Neural cell (in vitro differentiated cells): ENCODE results near the gene ACO2. TPM values are rescaled to one million over a fixed set of nuclear protein-coding genes. Genes with fewer than 3 reads are reported as not detected.

Experiments used
- H2AFZ ChIP-seq: fragments of 200-600, 300-800 bp; sonication (generic), shearing (Covaris generic); 2 replicates; pipeline ENCODE4 v1.6.0; 2014; ENCODE audit warnings: low read depth, mild to moderate bottlenecking, antibody characterized with exemption, low read length, moderate library complexity
- H3F3A ChIP-seq: fragments of 200-600 bp; shearing (Covaris generic); 2 replicates; pipeline ENCODE4 v1.6.1; 2016; ENCODE audit warnings: mild to moderate bottlenecking, moderate library complexity, mixed read lengths, antibody characterized with exemption, low read length; ENCODE audit not compliant: insufficient read depth, poor library complexity, severe bottlenecking
- H3K27ac ChIP-seq: fragments of 200-600, 300-800 bp; sonication (generic), shearing (Covaris generic); 2 replicates; pipeline ENCODE4 v1.5.1; 2014; ENCODE audit warnings: mild to moderate bottlenecking, low read length, moderate library complexity
- H3K27me3 ChIP-seq: fragments of 300-800, 200-600 bp; sonication (generic), shearing (Covaris generic); 2 replicates; pipeline ENCODE4 v1.6.0; 2014; ENCODE audit warnings: mild to moderate bottlenecking, low read depth, low read length, moderate library complexity; ENCODE audit not compliant: insufficient read depth
- H3K36me3 ChIP-seq: fragments of 300-800, 200-600 bp; sonication (generic), shearing (Covaris generic); 2 replicates; pipeline ENCODE4 v1.5.1; 2014; ENCODE audit warnings: mild to moderate bottlenecking, antibody characterized with exemption, low read length, moderate library complexity; ENCODE audit not compliant: insufficient read depth
- H3K4me2 ChIP-seq: fragments of 300-800, 200-600 bp; sonication (generic), shearing (Covaris generic); 2 replicates; pipeline ENCODE4 v1.6.0; 2014; ENCODE audit warnings: mild to moderate bottlenecking, low read length
- H3K4me3 ChIP-seq: fragments of 300-800, 200-600 bp; sonication (generic), shearing (Covaris generic); 2 replicates; pipeline ENCODE4 v1.5.1; 2014; ENCODE audit warnings: mild to moderate bottlenecking, low read length, moderate library complexity
- H3K79me2 ChIP-seq: fragments of 200-600 bp; shearing (Covaris generic); replicated peaks from 2 replicates; pipeline ENCODE4 v1.6.0; 2014; ENCODE audit warnings: mild to moderate bottlenecking, low read length, moderate library complexity; ENCODE audit not compliant: insufficient read depth
- H3K9ac ChIP-seq: fragments of 300-800, 200-600 bp; sonication (generic), shearing (Covaris generic); 2 replicates; pipeline ENCODE4 v1.6.1; 2016; ENCODE audit warnings: mild to moderate bottlenecking, low read length, mixed read lengths
- H3K9me2 ChIP-seq: fragments of 200-600 bp; shearing (Covaris generic); 2 replicates; pipeline ENCODE4 v1.6.1; 2016; ENCODE audit warnings: mild to moderate bottlenecking, low read length, mixed read lengths; ENCODE audit not compliant: insufficient read depth
- H3K9me3 ChIP-seq: fragments of 200-600, 300-800 bp; sonication (generic), shearing (Covaris generic); 2 replicates; pipeline ENCODE4 v1.6.1; 2016; ENCODE audit warnings: mild to moderate bottlenecking, mixed run types, low read length, moderate library complexity, mixed read lengths
- H4K20me1 ChIP-seq: fragments of 200-600 bp; shearing (Covaris generic); 2 replicates; pipeline ENCODE4 v1.6.1; 2016; ENCODE audit warnings: mild to moderate bottlenecking, mixed run types; ENCODE audit not compliant: insufficient read depth
- EP300 ChIP-seq: fragments of 450-650 bp; conservative IDR thresholded peaks from 2 replicates; pipeline ENCODE4 v1.6.1; 2014; ENCODE audit warnings: antibody characterized with exemption, mild to moderate bottlenecking, moderate library complexity; ENCODE audit not compliant: poor library complexity, severe bottlenecking
- EZH2 ChIP-seq: fragments of 200-600, 300-800 bp; shearing (Covaris generic), sonication (generic); IDR thresholded peaks from 2 replicates; pipeline ENCODE4 v1.6.1; 2014; ENCODE audit warnings: antibody characterized with exemption, low read length, borderline replicate concordance, mild to moderate bottlenecking; ENCODE audit not compliant: insufficient read depth, poor library complexity, severe bottlenecking
- MXI1 ChIP-seq: fragments of 450-650 bp; conservative IDR thresholded peaks from 2 replicates; pipeline ENCODE4 v1.6.1; 2014; ENCODE audit warnings: antibody characterized with exemption, mild to moderate bottlenecking; ENCODE audit not compliant: poor library complexity, severe bottlenecking
- POLR2AphosphoS5 ChIP-seq: IDR thresholded peaks from 2 replicates; pipeline ENCODE4 v1.6.1; 2012
- RAD21 ChIP-seq: fragments of 450-650 bp; conservative IDR thresholded peaks from 2 replicates; pipeline ENCODE4 v1.6.1; 2014; ENCODE audit warnings: antibody characterized with exemption, mild to moderate bottlenecking, moderate library complexity
- REST ChIP-seq: IDR thresholded peaks from 2 replicates; pipeline ENCODE4 v1.6.1; 2012; ENCODE audit warnings: borderline replicate concordance
- SMC3 ChIP-seq: fragments of 450-650 bp; conservative IDR thresholded peaks from 2 replicates; pipeline ENCODE4 v1.6.1; 2014; ENCODE audit warnings: antibody characterized with exemption, mild to moderate bottlenecking, moderate library complexity; ENCODE audit not compliant: poor library complexity
- TAF1 ChIP-seq: IDR thresholded peaks from 2 replicates; pipeline ENCODE4 v1.6.1; 2012; ENCODE audit warnings: low read depth
- polyA plus RNA-seq: library from polyadenylated mRNA; depleted of rRNA; stranded (reverse); fragments of >200 nt; gene quantifications from 2 replicates; pipeline ENCODE4 v1.2.3, GENCODE V29; 2014
- TF ChIP-seq, protein P1 (sequence below): fragments of 450-650 bp; IDR thresholded peaks from 2 replicates; pipeline ENCODE4 v1.5.1; 2014; ENCODE audit warnings: antibody characterized with exemption, mild to moderate bottlenecking, moderate library complexity; ENCODE audit not compliant: poor library complexity, severe bottlenecking

ACO2 gene
- polyA plus RNA-seq, 1 donor from 2014 or later, result 72.3 TPM

GRCh38 chr22:41485033-41485432 is 16.1 kb downstream of the ACO2 start:
- Histone ChIP-seq H3F3A (no peaks in the 10 kb centered on the region), H3K27ac (no peak overlapping the region), H3K4me3 (no peak overlapping the region), H2AFZ (no peak overlapping the region), H3K9me2 (no peaks in the 10 kb centered on the region), H3K9ac (no peak overlapping the region), H3K79me2 (peaks cover 72% of the 10 kb centered on the region), H3K27me3 (no peaks in the 10 kb centered on the region), H3K4me2 (no peak overlapping the region), H3K36me3 (no peaks in the 10 kb centered on the region), H3K9me3 (no peaks in the 10 kb centered on the region), H4K20me1 (no peaks in the 10 kb centered on the region)
- TF ChIP-seq REST (no peak), POLR2AphosphoS5 (no peak), RAD21 (no peak), SMC3 (no peak)
- TF ChIP-seq, protein P1, sequence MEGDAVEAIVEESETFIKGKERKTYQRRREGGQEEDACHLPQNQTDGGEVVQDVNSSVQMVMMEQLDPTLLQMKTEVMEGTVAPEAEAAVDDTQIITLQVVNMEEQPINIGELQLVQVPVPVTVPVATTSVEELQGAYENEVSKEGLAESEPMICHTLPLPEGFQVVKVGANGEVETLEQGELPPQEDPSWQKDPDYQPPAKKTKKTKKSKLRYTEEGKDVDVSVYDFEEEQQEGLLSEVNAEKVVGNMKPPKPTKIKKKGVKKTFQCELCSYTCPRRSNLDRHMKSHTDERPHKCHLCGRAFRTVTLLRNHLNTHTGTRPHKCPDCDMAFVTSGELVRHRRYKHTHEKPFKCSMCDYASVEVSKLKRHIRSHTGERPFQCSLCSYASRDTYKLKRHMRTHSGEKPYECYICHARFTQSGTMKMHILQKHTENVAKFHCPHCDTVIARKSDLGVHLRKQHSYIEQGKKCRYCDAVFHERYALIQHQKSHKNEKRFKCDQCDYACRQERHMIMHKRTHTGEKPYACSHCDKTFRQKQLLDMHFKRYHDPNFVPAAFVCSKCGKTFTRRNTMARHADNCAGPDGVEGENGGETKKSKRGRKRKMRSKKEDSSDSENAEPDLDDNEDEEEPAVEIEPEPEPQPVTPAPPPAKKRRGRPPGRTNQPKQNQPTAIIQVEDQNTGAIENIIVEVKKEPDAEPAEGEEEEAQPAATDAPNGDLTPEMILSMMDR, result no peak

DNA sequence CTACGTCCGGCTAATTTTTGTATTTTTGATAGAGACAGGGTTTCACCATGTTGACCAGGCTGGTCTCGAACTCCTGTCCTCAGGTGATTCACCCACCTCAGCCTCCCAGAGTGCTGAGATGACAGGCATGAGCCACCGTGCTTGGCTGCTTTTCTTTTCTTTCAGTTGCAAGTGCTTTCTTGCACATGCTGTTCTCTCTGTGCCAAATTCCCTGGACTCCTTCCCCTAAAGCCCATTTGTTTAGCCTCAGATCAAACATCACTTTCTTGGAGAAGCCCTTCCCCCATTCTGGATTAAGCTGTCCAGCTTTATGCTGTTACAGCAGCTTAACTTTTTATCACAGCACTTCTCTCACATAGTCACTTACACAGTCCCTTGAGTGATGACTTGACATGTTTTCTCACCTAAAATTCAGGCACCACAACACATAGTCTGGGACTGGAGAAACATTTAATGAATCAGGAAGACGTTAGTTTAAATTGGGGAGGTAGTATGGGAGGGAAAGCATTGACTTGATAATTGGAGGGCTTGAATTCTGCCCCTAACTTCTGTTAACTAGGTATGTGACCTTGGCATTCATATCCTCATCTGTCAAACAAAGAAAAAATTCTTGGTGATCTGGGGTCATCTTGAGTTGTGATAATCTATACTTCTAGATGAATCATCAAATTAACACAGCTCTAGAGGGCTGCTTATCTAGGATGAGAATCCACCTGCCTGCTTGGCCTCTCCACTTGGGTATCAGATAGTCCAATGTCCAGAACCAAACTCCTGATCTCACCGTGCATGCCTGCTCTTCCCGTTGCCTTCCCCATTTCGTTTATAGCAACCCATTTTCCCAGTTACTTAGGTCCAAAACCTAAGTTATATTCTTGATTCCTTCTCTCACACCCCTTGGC is 18.4 kb downstream of the ACO2 start:
- H3K27ac ChIP-seq, result no peak overlapping the region
- peaks cover 56% of the 10 kb centered on the region for H3K79me2 ChIP-seq
- no peaks in the 10 kb centered on the region for H4K20me1 ChIP-seq
- H3F3A ChIP-seq, result no peaks in the 10 kb centered on the region
- H3K9ac ChIP-seq, result no peak overlapping the region
- no peak overlapping the region for H2AFZ ChIP-seq
- no peaks in the 10 kb centered on the region for H3K9me3 ChIP-seq
- H3K4me3 ChIP-seq, result no peak overlapping the region
- no peak overlapping the region for H3K4me2 ChIP-seq
- no peaks in the 10 kb centered on the region for H3K36me3 ChIP-seq
- no peaks in the 10 kb centered on the region for H3K9me2 ChIP-seq
- H3K27me3 ChIP-seq, result no peaks in the 10 kb centered on the region
- TF ChIP-seq, protein P1, result no peak
- TF ChIP-seq REST, result no peak
- no peak for TF ChIP-seq POLR2AphosphoS5
- TF ChIP-seq EZH2, result no peak
- TF ChIP-seq TAF1, result no peak
- no peak for TF ChIP-seq RAD21
- no peak for TF ChIP-seq SMC3
- TF ChIP-seq MXI1, result no peak
- TF ChIP-seq EP300, result no peak
